ENCODE data around the gene CNPY2. TPM values are rescaled to one million over a fixed set of nuclear protein-coding genes. Genes with fewer than 3 reads are reported as not detected.

CNPY2 gene
- total RNA-seq, 4 donors from 2014 or later, result 37.2 to 66.6 (median 55.3) TPM

DNA sequence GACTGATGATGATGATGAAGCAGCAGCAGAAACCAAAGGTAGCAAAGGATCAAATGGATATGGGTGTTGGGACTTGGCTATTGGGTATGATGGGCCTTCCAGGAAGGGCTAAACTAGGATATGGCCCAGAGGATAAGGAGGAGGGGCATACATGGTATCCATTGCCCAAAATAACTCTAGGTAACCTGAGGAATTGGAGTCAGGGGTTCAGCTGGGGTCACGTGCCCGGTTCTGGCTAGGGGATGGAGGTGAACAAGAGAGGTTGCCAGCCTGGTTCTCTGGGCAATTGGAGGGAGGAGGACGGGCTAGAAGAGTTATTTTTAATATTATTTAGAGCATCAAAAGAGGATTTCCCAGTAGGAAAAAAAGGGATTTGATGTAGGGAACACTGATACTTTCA is 54.9 kb downstream of the CNPY2 start:
- WGBS, 2 donors, result 83 to 93% methylated on average over 3 of the region's 3 CpGs
- DNase-seq, result no peak
- H3K27ac ChIP-seq, result no peak overlapping the region

DNA sequence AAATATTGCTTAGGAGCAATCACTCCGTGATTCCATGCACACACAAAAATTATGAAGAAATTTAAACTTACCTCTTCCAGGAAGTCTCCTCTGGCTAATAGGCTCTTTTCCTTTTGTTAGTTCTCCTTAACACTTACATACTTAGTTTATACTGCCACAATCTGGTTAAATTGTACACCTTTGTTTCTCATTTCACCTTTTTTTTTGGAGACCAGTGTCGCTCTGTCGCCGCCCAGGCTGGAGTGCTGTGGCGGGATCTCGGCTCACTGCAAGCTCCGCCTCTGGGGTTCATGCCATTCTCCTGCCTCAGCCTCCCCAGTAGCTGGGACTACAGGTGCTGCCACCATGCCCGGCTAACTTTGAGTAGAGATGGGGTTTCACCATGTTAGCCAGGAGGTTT is 55.4 kb downstream of the CNPY2 start:
- no peaks in the 10 kb centered on the region for H3K9me3 ChIP-seq
- WGBS, 2 donors, result 88 to 89% methylated on average over 5 to 8 of the region's 8 CpGs
- no peak for TF ChIP-seq POLR2A (IDR thresholded peaks at IDR 0.05)
- TF ChIP-seq, protein P1, sequence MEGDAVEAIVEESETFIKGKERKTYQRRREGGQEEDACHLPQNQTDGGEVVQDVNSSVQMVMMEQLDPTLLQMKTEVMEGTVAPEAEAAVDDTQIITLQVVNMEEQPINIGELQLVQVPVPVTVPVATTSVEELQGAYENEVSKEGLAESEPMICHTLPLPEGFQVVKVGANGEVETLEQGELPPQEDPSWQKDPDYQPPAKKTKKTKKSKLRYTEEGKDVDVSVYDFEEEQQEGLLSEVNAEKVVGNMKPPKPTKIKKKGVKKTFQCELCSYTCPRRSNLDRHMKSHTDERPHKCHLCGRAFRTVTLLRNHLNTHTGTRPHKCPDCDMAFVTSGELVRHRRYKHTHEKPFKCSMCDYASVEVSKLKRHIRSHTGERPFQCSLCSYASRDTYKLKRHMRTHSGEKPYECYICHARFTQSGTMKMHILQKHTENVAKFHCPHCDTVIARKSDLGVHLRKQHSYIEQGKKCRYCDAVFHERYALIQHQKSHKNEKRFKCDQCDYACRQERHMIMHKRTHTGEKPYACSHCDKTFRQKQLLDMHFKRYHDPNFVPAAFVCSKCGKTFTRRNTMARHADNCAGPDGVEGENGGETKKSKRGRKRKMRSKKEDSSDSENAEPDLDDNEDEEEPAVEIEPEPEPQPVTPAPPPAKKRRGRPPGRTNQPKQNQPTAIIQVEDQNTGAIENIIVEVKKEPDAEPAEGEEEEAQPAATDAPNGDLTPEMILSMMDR (IDR thresholded peaks at IDR 0.05), result no peak
- DNase-seq, result no peak
- no peaks in the 10 kb centered on the region for H3K27me3 ChIP-seq
- no peak overlapping the region for H3K27ac ChIP-seq
- intact Hi-C loops (cut with DNase I), result no loop called here
- H3K4me1 ChIP-seq, result peaks cover 15 to 38% (median 24%) of the 10 kb centered on the region in 3 donors
- H3K4me3 ChIP-seq, result no peak overlapping the region
- H3K36me3 ChIP-seq, result peaks cover 3 to 17% (median 5%) of the 10 kb centered on the region in 3 donors

More for the DNA sequence above, 54.9 kb downstream of the CNPY2 start:
- no peaks in the 10 kb centered on the region for H3K27me3 ChIP-seq
- no peak for TF ChIP-seq POLR2A (IDR thresholded peaks at IDR 0.05)
- TF ChIP-seq, protein P1 (IDR thresholded peaks at IDR 0.05), result no peak
- H3K9me3 ChIP-seq, result no peaks in the 10 kb centered on the region
- H3K4me3 ChIP-seq, result no peak overlapping the region
- intact Hi-C loops (cut with DNase I), result no loop called here
- peaks cover 15 to 39% (median 27%) of the 10 kb centered on the region in 3 donors for H3K4me1 ChIP-seq
- peaks cover 0 to 12% (median under 1%) of the 10 kb centered on the region in 3 donors for H3K36me3 ChIP-seq

Small RNAs within 50 kb of the gene (small RNA-seq; reads per million reads assigned to genes)
- 0 reads per million in 4 donors for gene RNU7-40P

Other genes starting within 250 kb of the CNPY2 start
- 100 to 1,000 TPM in 1 of 4 donors, 10 to 100 TPM in 3; 36.0 to 125 (median 82.8) TPM for gene ERBB3, start 235.8 kb downstream of the CNPY2 start, total RNA-seq
- 100 to 1,000 TPM in 3 of 4 donors, 10 to 100 TPM in 1; 89.3 to 206 (median 176) TPM for gene PA2G4, start 211.4 kb downstream of the CNPY2 start, total RNA-seq
- gene RPL41, start 199.4 kb downstream of the CNPY2 start, total RNA-seq, result 1,000 to 10,000 TPM in 3 of 4 donors, 100 to 1,000 TPM in 1; 966 to 4,641 (median 3,066) TPM
- gene ZC3H10, start 197.7 kb downstream of the CNPY2 start, total RNA-seq, result 1 to 10 TPM; 1.5 to 3.8 (median 2.3) TPM
- 10 to 100 TPM; 42.6 to 70.8 (median 62.5) TPM for gene ESYT1, start 187.7 kb downstream of the CNPY2 start, total RNA-seq
- gene MYL6B, start 163.4 kb downstream of the CNPY2 start, total RNA-seq, result 10 to 100 TPM; 26.3 to 51.0 (median 37.8) TPM
- gene MYL6, start 157.6 kb downstream of the CNPY2 start, total RNA-seq, result 1,000 to 10,000 TPM; 1,011 to 2,279 (median 1,490) TPM
- 10 to 100 TPM; 31.7 to 64.9 (median 46.1) TPM for gene SMARCC2, start 126.5 kb downstream of the CNPY2 start, total RNA-seq
- 10 to 100 TPM; 21.1 to 42.5 (median 28.6) TPM for gene RNF41, start 94.1 kb downstream of the CNPY2 start, total RNA-seq
- 10 to 100 TPM; 17.2 to 31.0 (median 21.6) TPM for gene NABP2, start 91.6 kb downstream of the CNPY2 start, total RNA-seq
- gene SLC39A5, start 85.9 kb downstream of the CNPY2 start, total RNA-seq, result 1 to 10 TPM in 1 of 4 donors, not detected in 3; 1.1 TPM
- gene ANKRD52, start 57.6 kb downstream of the CNPY2 start, total RNA-seq, result 10 to 100 TPM in 3 of 4 donors, 1 to 10 TPM in 1; 9.2 to 15.8 (median 13.9) TPM
- gene COQ10A, start 49.0 kb downstream of the CNPY2 start, total RNA-seq, result 1 to 10 TPM; 1.6 to 9.5 (median 4.1) TPM
- gene CS, start 15.7 kb downstream of the CNPY2 start, total RNA-seq, result 100 to 1,000 TPM; 126 to 175 (median 133) TPM
- gene PAN2, start 18.0 kb upstream of the CNPY2 start, total RNA-seq, result 10 to 100 TPM; 10.2 to 35.9 (median 14.9) TPM
- 10 to 100 TPM in 1 of 4 donors, 1 to 10 TPM in 2, not detected in 1; 2.6 to 28.6 (median 2.8) TPM for gene IL23A, start 22.9 kb upstream of the CNPY2 start, total RNA-seq
- gene STAT2, start 44.1 kb upstream of the CNPY2 start, total RNA-seq, result 10 to 100 TPM; 54.3 to 83.7 (median 62.4) TPM
- gene APOF, start 46.9 kb upstream of the CNPY2 start, total RNA-seq, result not detected
- gene TIMELESS, start 133.4 kb upstream of the CNPY2 start, total RNA-seq, result 10 to 100 TPM in 2 of 4 donors, 1 to 10 TPM in 2; 6.9 to 16.4 (median 11.4) TPM
- gene MIP, start 138.7 kb upstream of the CNPY2 start, total RNA-seq, result under 1 TPM in 1 of 4 donors, not detected in 3; 0.09 TPM
- gene SPRYD4, start 152.6 kb upstream of the CNPY2 start, total RNA-seq, result 1 to 10 TPM; 2.3 to 3.6 (median 2.9) TPM
- gene GLS2, start 172.2 kb upstream of the CNPY2 start, total RNA-seq, result 10 to 100 TPM in 1 of 4 donors, 1 to 10 TPM in 3; 4.9 to 10.5 (median 7.8) TPM
- 10 to 100 TPM in 1 of 4 donors, 1 to 10 TPM in 3; 4.0 to 16.8 (median 6.8) TPM for gene RBMS2, start 205.8 kb upstream of the CNPY2 start, total RNA-seq

All from esophagus squamous epithelium (tissue), 5 donors.